ENCODE results near the gene NPAS2. TPM values are rescaled to one million over a fixed set of nuclear protein-coding genes. Genes with fewer than 3 reads are reported as not detected.
A peak's percentile ranks its signal among the peaks of the same experiment; 100 is the strongest.

The NPAS2 gene
- polyA plus RNA-seq, 2 donors: 62.7 to 70.0 TPM

DNA sequence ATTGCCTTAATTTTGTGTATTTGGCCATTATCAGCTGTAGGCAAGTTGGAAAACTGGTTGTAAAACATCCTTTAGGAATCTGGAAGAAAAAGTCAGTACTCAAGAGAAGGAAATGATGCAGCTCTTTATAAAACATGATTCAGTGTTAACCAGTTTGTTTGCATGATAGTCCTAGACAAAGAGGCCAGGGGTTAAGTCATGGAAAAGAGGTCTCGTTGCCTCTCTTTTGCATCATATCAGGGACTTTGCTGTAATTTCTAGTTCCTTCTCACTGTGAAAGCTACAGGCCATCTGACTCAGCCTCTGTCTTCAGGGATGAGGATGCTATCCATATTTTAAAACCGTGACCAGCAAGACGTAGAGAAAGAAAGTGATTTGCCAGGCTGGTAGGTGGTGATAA is 38.0 kb downstream of the NPAS2 start:
- H3K36me3 ChIP-seq (ENCODE audit: control insufficient read depth in 2 of 2, insufficient read depth in 2 of 2, low read length in 1 of 2): no peaks in the 10 kb centered on the region
- no peak overlapping the region for H3K4me3 ChIP-seq (ENCODE audit: low read depth in 1 of 2, low read length in 2 of 2)
- H3K27ac ChIP-seq (ENCODE audit: low read depth in 2 of 2, low read length in 1 of 2): peak overlapping the region in 1 of 2 donors; percentile 70
- H3K9me3 ChIP-seq (ENCODE audit: control insufficient read depth in 2 of 2, insufficient read depth in 1 of 2, low read depth in 1 of 2, low read length in 1 of 2): no peaks in the 10 kb centered on the region
- peaks cover 0 to 4% of the 10 kb centered on the region in 2 donors for H3K4me1 ChIP-seq (ENCODE audit: control insufficient read depth in 2 of 2, insufficient read depth in 2 of 2, low read length in 1 of 2)
- 72 to 81% methylated on average over 3 of the region's 3 CpGs for WGBS, 2 donors
- H3K27me3 ChIP-seq (ENCODE audit: control insufficient read depth in 1 of 2, insufficient read depth in 2 of 2, low read length in 2 of 2): no peaks in the 10 kb centered on the region

- Histone ChIP-seq H3K4me3 (ENCODE audit: low read depth in 1 of 2, low read length in 2 of 2) (no peak overlapping the region), H3K9me3 (ENCODE audit: control insufficient read depth in 2 of 2, insufficient read depth in 1 of 2, low read depth in 1 of 2, low read length in 1 of 2) (no peaks in the 10 kb centered on the region), H3K4me1 (ENCODE audit: control insufficient read depth in 2 of 2, insufficient read depth in 2 of 2, low read length in 1 of 2) (peaks cover 0 to 4% of the 10 kb centered on the region in 2 donors), H3K27ac (ENCODE audit: low read depth in 2 of 2, low read length in 1 of 2) (no peak overlapping the region), H3K27me3 (ENCODE audit: control insufficient read depth in 1 of 2, insufficient read depth in 2 of 2, low read length in 2 of 2) (no peaks in the 10 kb centered on the region), H3K36me3 (ENCODE audit: control insufficient read depth in 2 of 2, insufficient read depth in 2 of 2, low read length in 1 of 2) (no peaks in the 10 kb centered on the region)
- 90 to 93% methylated on average over 2 of the region's 2 CpGs for WGBS, 2 donors
Measured at GRCh38 chr2:100859902-100860301, 40.0 kb downstream of the NPAS2 start.

- Histone ChIP-seq H3K4me1 (ENCODE audit: control insufficient read depth in 2 of 2, insufficient read depth in 2 of 2, low read length in 1 of 2) (peaks cover 0 to 8% of the 10 kb centered on the region in 2 donors), H3K27ac (ENCODE audit: low read depth in 2 of 2, low read length in 1 of 2) (no peak overlapping the region), H3K27me3 (ENCODE audit: control insufficient read depth in 1 of 2, insufficient read depth in 2 of 2, low read length in 2 of 2) (no peaks in the 10 kb centered on the region), H3K36me3 (ENCODE audit: control insufficient read depth in 2 of 2, insufficient read depth in 2 of 2, low read length in 1 of 2) (no peaks in the 10 kb centered on the region), H3K9me3 (ENCODE audit: control insufficient read depth in 2 of 2, insufficient read depth in 1 of 2, low read depth in 1 of 2, low read length in 1 of 2) (no peaks in the 10 kb centered on the region), H3K4me3 (ENCODE audit: low read depth in 1 of 2, low read length in 2 of 2) (no peak overlapping the region)
- WGBS, 2 donors: 87% methylated on average over 4 of the region's 4 CpGs
Measured at GRCh38 chr2:100861340-100861739, 41.4 kb downstream of the NPAS2 start.

DNA sequence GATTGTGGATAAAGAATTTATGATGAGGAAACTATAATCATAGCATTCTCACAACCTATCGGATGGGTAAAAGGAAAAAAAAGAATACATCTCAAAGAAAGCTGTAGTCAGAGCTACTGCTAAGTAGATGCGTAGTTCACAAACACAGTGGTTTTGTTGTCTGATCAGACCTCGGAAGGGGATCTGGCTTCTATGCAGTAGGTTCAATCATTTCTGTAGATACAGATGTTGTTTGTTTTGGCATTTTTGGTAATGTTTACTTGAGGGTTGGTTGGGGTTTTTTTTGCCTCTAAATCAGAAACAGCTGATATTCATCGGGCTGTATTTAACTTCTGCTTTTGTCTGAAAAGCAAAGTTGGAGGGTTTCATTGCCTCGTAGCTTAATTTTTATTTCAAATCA is 42.1 kb downstream of the NPAS2 start:
- Histone ChIP-seq H3K4me1 (ENCODE audit: control insufficient read depth in 2 of 2, insufficient read depth in 2 of 2, low read length in 1 of 2) (peaks cover 0 to 8% of the 10 kb centered on the region in 2 donors), H3K36me3 (ENCODE audit: control insufficient read depth in 2 of 2, insufficient read depth in 2 of 2, low read length in 1 of 2) (no peaks in the 10 kb centered on the region), H3K9me3 (ENCODE audit: control insufficient read depth in 2 of 2, insufficient read depth in 1 of 2, low read depth in 1 of 2, low read length in 1 of 2) (no peaks in the 10 kb centered on the region), H3K27ac (ENCODE audit: low read depth in 2 of 2, low read length in 1 of 2) (no peak overlapping the region), H3K27me3 (ENCODE audit: control insufficient read depth in 1 of 2, insufficient read depth in 2 of 2, low read length in 2 of 2) (no peaks in the 10 kb centered on the region), H3K4me3 (ENCODE audit: low read depth in 1 of 2, low read length in 2 of 2) (no peak overlapping the region)
- 63 to 69% methylated on average over 5 of the region's 5 CpGs for WGBS, 2 donors

GRCh38 chr2:100865816-100866460 is 46.0 kb downstream of the NPAS2 start:
- no peak overlapping the region for H3K4me3 ChIP-seq (ENCODE audit: low read depth in 1 of 2, low read length in 2 of 2)
- H3K4me1 ChIP-seq (ENCODE audit: control insufficient read depth in 2 of 2, insufficient read depth in 2 of 2, low read length in 1 of 2): peaks cover 0 to 4% of the 10 kb centered on the region in 2 donors
- H3K9me3 ChIP-seq (ENCODE audit: control insufficient read depth in 2 of 2, insufficient read depth in 1 of 2, low read depth in 1 of 2, low read length in 1 of 2): no peaks in the 10 kb centered on the region
- 70 to 72% methylated on average over 5 of the region's 5 CpGs for WGBS, 2 donors
- H3K27me3 ChIP-seq (ENCODE audit: control insufficient read depth in 1 of 2, insufficient read depth in 2 of 2, low read length in 2 of 2): no peaks in the 10 kb centered on the region
- H3K36me3 ChIP-seq (ENCODE audit: control insufficient read depth in 2 of 2, insufficient read depth in 2 of 2, low read length in 1 of 2): no peaks in the 10 kb centered on the region
- H3K27ac ChIP-seq (ENCODE audit: low read depth in 2 of 2, low read length in 1 of 2): peak overlapping the region; percentile 29 to 68

DNA sequence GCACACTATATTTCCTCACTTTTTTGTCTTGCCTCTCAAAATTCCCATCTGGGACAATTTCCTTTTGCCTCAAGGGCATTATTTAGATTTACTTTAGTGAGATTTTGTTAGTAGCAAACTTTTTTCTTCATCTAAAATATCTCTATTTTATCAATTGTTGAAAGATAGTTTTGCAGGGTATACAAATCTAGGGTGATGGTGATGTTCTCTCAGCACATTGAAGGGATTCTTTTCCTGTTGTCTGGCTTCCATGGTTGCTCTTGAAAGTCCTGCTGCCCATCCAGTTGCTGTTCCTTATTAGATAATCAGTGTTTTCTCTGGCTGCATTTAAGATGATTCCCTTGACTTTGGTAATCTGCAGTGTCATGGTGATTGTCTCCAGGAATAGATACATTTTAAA is 48.1 kb downstream of the NPAS2 start:
- no peaks in the 10 kb centered on the region for H3K9me3 ChIP-seq (ENCODE audit: control insufficient read depth in 2 of 2, insufficient read depth in 1 of 2, low read depth in 1 of 2, low read length in 1 of 2)
- no peak overlapping the region for H3K27ac ChIP-seq (ENCODE audit: low read depth in 2 of 2, low read length in 1 of 2)
- H3K4me1 ChIP-seq (ENCODE audit: control insufficient read depth in 2 of 2, insufficient read depth in 2 of 2, low read length in 1 of 2): peaks cover 0 to 4% of the 10 kb centered on the region in 2 donors
- H3K4me3 ChIP-seq (ENCODE audit: low read depth in 1 of 2, low read length in 2 of 2): no peak overlapping the region
- no peaks in the 10 kb centered on the region for H3K27me3 ChIP-seq (ENCODE audit: control insufficient read depth in 1 of 2, insufficient read depth in 2 of 2, low read length in 2 of 2)
- H3K36me3 ChIP-seq (ENCODE audit: control insufficient read depth in 2 of 2, insufficient read depth in 2 of 2, low read length in 1 of 2): no peaks in the 10 kb centered on the region

GRCh38 chr2:100869120-100869519 is 49.2 kb downstream of the NPAS2 start:
- H3K27me3 ChIP-seq (ENCODE audit: control insufficient read depth in 1 of 2, insufficient read depth in 2 of 2, low read length in 2 of 2): no peaks in the 10 kb centered on the region
- no peaks in the 10 kb centered on the region for H3K9me3 ChIP-seq (ENCODE audit: control insufficient read depth in 2 of 2, insufficient read depth in 1 of 2, low read depth in 1 of 2, low read length in 1 of 2)
- WGBS, 2 donors: 83 to 91% methylated on average over 3 of the region's 3 CpGs
- no peak overlapping the region for H3K27ac ChIP-seq (ENCODE audit: low read depth in 2 of 2, low read length in 1 of 2)
- H3K4me1 ChIP-seq (ENCODE audit: control insufficient read depth in 2 of 2, insufficient read depth in 2 of 2, low read length in 1 of 2): peaks cover 0 to 4% of the 10 kb centered on the region in 2 donors
- H3K36me3 ChIP-seq (ENCODE audit: control insufficient read depth in 2 of 2, insufficient read depth in 2 of 2, low read length in 1 of 2): no peaks in the 10 kb centered on the region
- H3K4me3 ChIP-seq (ENCODE audit: low read depth in 1 of 2, low read length in 2 of 2): no peak overlapping the region

GRCh38 chr2:100870652-100871531 is 51.0 kb downstream of the NPAS2 start:
- Histone ChIP-seq H3K27me3 (ENCODE audit: control insufficient read depth in 1 of 2, insufficient read depth in 2 of 2, low read length in 2 of 2) (no peaks in the 10 kb centered on the region), H3K27ac (ENCODE audit: low read depth in 2 of 2, low read length in 1 of 2) (no peak overlapping the region), H3K4me3 (ENCODE audit: low read depth in 1 of 2, low read length in 2 of 2) (no peak overlapping the region), H3K36me3 (ENCODE audit: control insufficient read depth in 2 of 2, insufficient read depth in 2 of 2, low read length in 1 of 2) (no peaks in the 10 kb centered on the region), H3K9me3 (ENCODE audit: control insufficient read depth in 2 of 2, insufficient read depth in 1 of 2, low read depth in 1 of 2, low read length in 1 of 2) (no peaks in the 10 kb centered on the region), H3K4me1 (ENCODE audit: control insufficient read depth in 2 of 2, insufficient read depth in 2 of 2, low read length in 1 of 2) (peaks cover 0 to 1% of the 10 kb centered on the region in 2 donors)
- WGBS, 2 donors: 76 to 80% methylated on average over 6 of the region's 6 CpGs

DNA sequence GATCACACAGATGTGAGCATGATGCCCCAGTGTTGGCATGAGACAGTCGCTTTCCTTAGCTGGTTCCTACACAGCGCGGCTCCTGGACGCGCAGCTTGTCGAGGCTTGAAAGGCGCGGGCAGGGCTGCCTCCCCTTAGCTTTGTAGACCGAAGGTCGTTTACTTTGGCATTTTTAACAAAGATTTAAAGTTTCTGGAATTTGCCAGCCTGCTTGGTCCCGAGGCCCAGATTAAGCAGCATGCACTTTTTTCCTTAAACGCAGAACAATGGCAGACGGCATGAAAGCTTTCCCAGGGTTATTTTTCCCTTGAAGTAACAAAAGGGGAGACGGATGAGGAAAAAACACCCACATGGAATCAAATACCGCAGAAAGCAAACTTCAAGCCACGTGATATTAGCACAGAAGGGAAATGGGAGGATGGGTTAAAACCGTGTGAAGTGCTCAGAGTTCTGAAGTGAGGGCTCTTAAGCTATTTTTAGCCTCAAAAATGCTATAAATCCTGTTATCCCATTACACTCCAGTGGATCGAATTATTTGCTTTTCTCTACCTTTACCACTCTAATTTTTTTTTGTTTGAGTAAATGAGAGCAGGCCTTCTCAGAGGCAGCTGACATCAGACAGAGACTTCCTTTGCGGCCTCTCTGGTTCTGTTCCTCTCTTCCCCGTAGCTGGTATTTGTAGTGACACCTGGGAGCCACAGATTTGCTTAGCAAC is 55.7 kb downstream of the NPAS2 start:
- Histone ChIP-seq H3K4me1 (ENCODE audit: control insufficient read depth in 2 of 2, insufficient read depth in 2 of 2, low read length in 1 of 2) (peaks cover 6 to 11% of the 10 kb centered on the region in 2 donors), H3K27ac (ENCODE audit: low read depth in 2 of 2, low read length in 1 of 2) (peak overlapping the region; percentile 74 to 89), H3K9me3 (ENCODE audit: control insufficient read depth in 2 of 2, insufficient read depth in 1 of 2, low read depth in 1 of 2, low read length in 1 of 2) (no peaks in the 10 kb centered on the region), H3K36me3 (ENCODE audit: control insufficient read depth in 2 of 2, insufficient read depth in 2 of 2, low read length in 1 of 2) (no peaks in the 10 kb centered on the region), H3K27me3 (ENCODE audit: control insufficient read depth in 1 of 2, insufficient read depth in 2 of 2, low read length in 2 of 2) (no peaks in the 10 kb centered on the region), H3K4me3 (ENCODE audit: low read depth in 1 of 2, low read length in 2 of 2) (no peak overlapping the region)
- WGBS, 2 donors: 41 to 42% methylated on average over 20 of the region's 20 CpGs
